ENCODE measurements around the gene LINC01488. TPM values are rescaled to one million over a fixed set of nuclear protein-coding genes. Genes with fewer than 3 reads are reported as not detected.

Gene LINC01488
- total and polyA plus RNA-seq, 9 of the 15 experiments (the other 6 are each of a cell fraction or from before 2014, with no cell fraction given), result not detected

- Histone ChIP-seq H3K9me3 (replicated peaks; ENCODE audit: control insufficient read depth, insufficient read depth, low read depth, low read length) (no peaks in the 10 kb centered on the region), H2AFZ (ENCODE audit: low read depth, low read length) (no peak overlapping the region), H3K4me1 (replicated peaks in 1 of 2; ENCODE audit: control insufficient read depth in 2 of 2, insufficient read depth in 2 of 2, low read length in 2 of 2) (peaks cover 0 to 41% of the 10 kb centered on the region in 2 experiments; a peak in 2 of 5 replicates), H3K9ac (ENCODE audit: insufficient read depth in 1 of 2, low read depth in 2 of 2, low read length in 2 of 2) (0 out of 4 replicates have a peak overlapping the region, but pooled peaks of 1 of the 2 experiments have one; percentile 22), H3K27ac (ENCODE audit: extremely low read depth, low read depth, low read length) (no peak overlapping the region), H3K4me2 (ENCODE audit: insufficient read depth, low read length) (no peak overlapping the region), H3K36me3 (ENCODE audit: control insufficient read depth, insufficient read depth, low read length) (no peaks in the 10 kb centered on the region), H3K27me3 (ENCODE audit: control insufficient read depth in 2 of 2, insufficient read depth in 2 of 2, low read length in 2 of 2) (peaks cover 4 to 81% of the 10 kb centered on the region in 2 experiments), H4K20me1 (replicated peaks; ENCODE audit: control insufficient read depth, insufficient read depth, low read length) (no peaks in the 10 kb centered on the region), H3K9me1 (ENCODE audit: control insufficient read depth, insufficient read depth, low read length) (no peaks in the 10 kb centered on the region), H3K79me2 (ENCODE audit: control insufficient read depth, insufficient read depth, low read length) (no peaks in the 10 kb centered on the region), H3K4me3 (no peak overlapping the region)
- intact Hi-C loops (cut with micrococcal nuclease) (no loop called here), in situ Hi-C loops (cut with MboI) (no loop called here)
- WGBS (ENCODE audit: insufficient coverage, low coverage, missing lambda C conversion rate), result 15% methylated on average over 11 of the region's 11 CpGs
- DNase-seq (ENCODE audit: extremely low read depth in 1 of 4, low spot score in 3 of 4), result no peak
- BruUV-seq (replicated peaks), result no TSS peak
- no peak for FAIRE-seq
- ChIA-PET POLR2A (no interaction called here), CTCF (ENCODE audit: low intra/inter-chr PET ratio) (no interaction called here)
- ATAC-seq, result no peak; the same call in 2 of the 3 replicates
- TF ChIP-seq BRD9 (IDR thresholded peaks at IDR 0.05; ENCODE audit: low read depth, partially characterized antibody) (no peak), BRD4 (IDR thresholded peaks at IDR 0.05) (no peak), CEBPB (tag; IDR thresholded peaks at IDR 0.05) (no peak), SMC3 (conservative IDR thresholded peaks at IDR 0.05; ENCODE audit: insufficient read depth, low read depth, low read length) (no peak), KHSRP (IDR thresholded peaks at IDR 0.05) (no peak), ZFP1 (CRISPR knock-in tag; IDR thresholded peaks at IDR 0.05) (no peak), BDP1 (IDR thresholded peaks at IDR 0.05; ENCODE audit: insufficient read depth, insufficient read length) (no peak), NFXL1 (CRISPR knock-in tag; IDR thresholded peaks at IDR 0.05) (no peak), KDM1A (IDR thresholded peaks at IDR 0.05) (no peak)
Measured at GRCh38 chr11:69485337-69486041, 4.0 kb downstream of the LINC01488 start.

Data from K562 (cell line).